Activated CD4-positive, alpha-beta memory T cell treated with anti-CD3 and anti-CD28 coated beads, Interleukin-2, amount 10 ng/mL, durations not matched to agents 7 days and 5 days (primary cell): ENCODE data around the gene MOAP1. TPM values are rescaled to one million over a fixed set of nuclear protein-coding genes. Genes with fewer than 3 reads are reported as not detected.
"Not testable (repeated sequence)": the region's sequence is repeated elsewhere in the genome, so short reads cannot be mapped to it uniquely, and the experiment has no call there.

Experiments
- CTCF ChIA-PET: fragments of 350-600 bp; sonication (Branson Sonifier 250); formaldehyde crosslinking; loops from one replicate; lab custom pipeline; 2021; ENCODE audit warnings: antibody characterized with exemption, inconsistent platforms; lab: Charles Lee
- POLR2A ChIA-PET: fragments of 350-600 bp; sonication (Branson Sonifier 250); formaldehyde crosslinking; loops from one replicate; lab custom pipeline; 2021; ENCODE audit warnings: antibody characterized with exemption; lab: Charles Lee
- DNase-seq: peaks from one replicate; pipeline ENCODE4 v3.0.0-alpha.2; 2020
- H3K27ac Mint-ChIP-seq: one replicate; pipeline ENCODE4 v1.8.0; 2021; ENCODE audit warnings: mild to moderate bottlenecking, mixed read lengths
- H3K27me3 Mint-ChIP-seq: one replicate; pipeline ENCODE4 v1.8.0; 2021; ENCODE audit warnings: mixed read lengths
- H3K36me3 Mint-ChIP-seq: one replicate; pipeline ENCODE4 v1.8.0; 2021; ENCODE audit warnings: low read depth, mixed read lengths
- H3K4me1 Mint-ChIP-seq: one replicate; pipeline ENCODE4 v1.8.0; 2021; ENCODE audit warnings: mixed read lengths
- H3K4me3 Mint-ChIP-seq: one replicate; pipeline ENCODE4 v1.8.0; 2021; ENCODE audit warnings: mild to moderate bottlenecking, mixed read lengths
- H3K9me3 Mint-ChIP-seq: one replicate; pipeline ENCODE4 v1.8.0; 2021; ENCODE audit warnings: mixed read lengths
- total RNA-seq, 2 experiments: library from RNA; stranded (reverse); gene quantifications; one replicate each; pipeline ENCODE4 v1.2.3, GENCODE V29; 2021

MOAP1 gene
- 10 to 100 TPM; 23.1 to 24.6 TPM for total RNA-seq

DNA sequence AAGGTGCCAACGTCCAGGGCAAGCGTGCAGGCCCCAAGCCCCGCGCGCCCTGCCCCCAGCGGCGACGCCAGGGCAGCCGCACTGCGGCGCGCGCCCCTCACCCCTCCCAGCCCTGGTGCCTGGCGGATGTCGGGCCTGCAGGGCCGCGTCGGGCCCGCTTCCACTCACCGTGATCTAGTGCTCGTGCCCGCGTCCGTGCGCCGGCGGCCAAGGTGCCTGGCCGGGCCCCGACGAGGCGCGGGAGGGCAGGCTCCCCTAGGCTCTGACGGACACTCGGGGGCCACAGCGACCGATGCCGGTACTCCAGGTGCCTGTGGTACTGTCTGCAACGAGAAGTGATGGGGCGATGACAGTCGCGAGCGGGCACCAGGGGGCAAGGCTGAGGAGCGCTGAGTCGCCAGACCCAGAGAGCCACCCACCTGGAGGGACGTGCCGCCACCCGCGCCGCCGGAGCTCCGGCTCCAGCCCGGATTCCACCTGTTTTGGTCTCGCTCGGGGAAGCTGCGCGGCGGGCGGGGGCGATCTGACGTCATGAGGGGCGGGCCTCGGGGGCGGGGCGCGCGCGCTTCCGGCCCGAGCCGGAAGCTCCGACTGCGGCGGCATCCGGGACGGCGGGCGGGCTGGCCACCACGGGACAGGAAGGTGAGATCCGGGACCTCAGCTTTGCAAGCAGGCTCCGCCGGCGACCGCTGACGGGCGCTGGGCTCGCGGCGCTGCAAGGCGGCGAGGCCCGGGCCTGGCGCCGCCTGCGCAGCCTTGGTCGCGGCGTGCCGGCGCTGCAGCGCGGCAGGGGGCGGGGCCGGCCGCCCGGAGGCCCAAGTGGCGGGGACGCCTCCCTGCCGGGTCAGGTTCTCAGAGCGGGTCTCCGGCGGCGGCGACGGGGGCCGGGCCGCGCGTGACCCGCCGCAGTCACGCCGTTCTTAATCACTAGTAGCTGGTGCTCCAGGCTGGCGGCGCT is at the start of gene MOAP1, which contains the start of gene LYSET:
MOAP1 (minus strand) TSS at position 507 of the 958 bp plus-strand sequence. CDS start 655 bp downstream, outside the sequence.
LYSET (plus strand) TSS at position 927 of the 958 bp plus-strand sequence. CDS start 89 bp downstream, outside the sequence.
- peak within 1 kb of the TSS; percentile 80 for H3K27ac Mint-ChIP-seq
- CTCF ChIA-PET = interaction anchor here (0.5 to 4.1 kb wide), 13 partner anchors 9 to 429 kb away, joined by 3 to 47 read pairs (median 4); partner anchors contain the start of genes GON7, ITPK1 and UBR7
- peaks cover 25% of the 10 kb centered on the region for H3K36me3 Mint-ChIP-seq
- H3K27me3 Mint-ChIP-seq = no peaks in the 10 kb centered on the region
- peak within 1 kb of the TSS; percentile 94 for H3K4me3 Mint-ChIP-seq
- H3K9me3 Mint-ChIP-seq = no peaks in the 10 kb centered on the region
- peak; percentile 94 for DNase-seq
- peaks cover 36% of the 10 kb centered on the region for H3K4me1 Mint-ChIP-seq
- POLR2A ChIA-PET = interaction anchor here (0.7 to 8.4 kb wide), 18 partner anchors 8 to 896 kb away, joined by 3 to 136 read pairs (median 4); partner anchors contain the start of genes DDX24, GOLGA5, GON7 and IFI27L1

DNA sequence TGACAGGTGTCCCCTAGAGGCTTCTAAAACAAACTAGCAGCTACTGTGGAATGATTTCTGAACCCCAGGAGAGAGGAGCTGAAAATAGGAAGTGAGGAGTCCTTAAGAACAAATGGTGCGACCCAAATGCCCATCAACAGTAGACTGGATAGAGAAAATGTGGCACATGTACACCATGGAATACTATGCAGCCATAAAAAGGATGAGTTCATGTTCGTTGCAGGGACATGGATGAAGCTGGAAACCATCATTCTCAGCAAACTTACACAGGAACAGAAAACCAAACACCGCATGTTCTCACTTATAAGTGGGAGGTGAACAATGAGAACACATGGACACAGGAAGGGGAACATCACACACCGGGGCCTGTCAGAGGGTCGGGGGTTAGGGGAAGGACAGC is 48.4 kb upstream of the MOAP1 start:
- H3K27me3 Mint-ChIP-seq = peaks cover 26% of the 10 kb centered on the region
- H3K27ac Mint-ChIP-seq, DNase-seq, H3K4me3 Mint-ChIP-seq, H3K9me3 Mint-ChIP-seq, H3K36me3 Mint-ChIP-seq: not testable (repeated sequence)
- POLR2A ChIA-PET = interaction anchor here (1.4 kb wide), 1 partner anchor 48 kb away, joined by 3 read pairs; the partner anchor contains the start of genes LYSET and MOAP1
- H3K4me1 Mint-ChIP-seq = peaks cover 11% of the 10 kb centered on the region
- CTCF ChIA-PET = interaction anchor here (0.6 kb wide), 1 partner anchor 8 kb away, joined by 3 read pairs; no protein-coding TSS in a partner anchor

GRCh38 chr14:93232159-93232558 is 47.5 kb upstream of the MOAP1 start:
- CTCF ChIA-PET = no interaction called here
- peaks cover 26% of the 10 kb centered on the region for H3K27me3 Mint-ChIP-seq
- H3K4me1 Mint-ChIP-seq = peaks cover 11% of the 10 kb centered on the region
- POLR2A ChIA-PET = interaction anchor here (0.6 to 0.7 kb wide), 2 partner anchors 17 to 438 kb away, joined by 3 read pairs; partner anchors contain the start of gene GOLGA5
- H3K36me3 Mint-ChIP-seq = peaks cover 14% of the 10 kb centered on the region
- no peak for DNase-seq
- H3K9me3 Mint-ChIP-seq = no peaks in the 10 kb centered on the region
- no peak overlapping the region for H3K27ac Mint-ChIP-seq
- H3K4me3 Mint-ChIP-seq = no peak overlapping the region

DNA sequence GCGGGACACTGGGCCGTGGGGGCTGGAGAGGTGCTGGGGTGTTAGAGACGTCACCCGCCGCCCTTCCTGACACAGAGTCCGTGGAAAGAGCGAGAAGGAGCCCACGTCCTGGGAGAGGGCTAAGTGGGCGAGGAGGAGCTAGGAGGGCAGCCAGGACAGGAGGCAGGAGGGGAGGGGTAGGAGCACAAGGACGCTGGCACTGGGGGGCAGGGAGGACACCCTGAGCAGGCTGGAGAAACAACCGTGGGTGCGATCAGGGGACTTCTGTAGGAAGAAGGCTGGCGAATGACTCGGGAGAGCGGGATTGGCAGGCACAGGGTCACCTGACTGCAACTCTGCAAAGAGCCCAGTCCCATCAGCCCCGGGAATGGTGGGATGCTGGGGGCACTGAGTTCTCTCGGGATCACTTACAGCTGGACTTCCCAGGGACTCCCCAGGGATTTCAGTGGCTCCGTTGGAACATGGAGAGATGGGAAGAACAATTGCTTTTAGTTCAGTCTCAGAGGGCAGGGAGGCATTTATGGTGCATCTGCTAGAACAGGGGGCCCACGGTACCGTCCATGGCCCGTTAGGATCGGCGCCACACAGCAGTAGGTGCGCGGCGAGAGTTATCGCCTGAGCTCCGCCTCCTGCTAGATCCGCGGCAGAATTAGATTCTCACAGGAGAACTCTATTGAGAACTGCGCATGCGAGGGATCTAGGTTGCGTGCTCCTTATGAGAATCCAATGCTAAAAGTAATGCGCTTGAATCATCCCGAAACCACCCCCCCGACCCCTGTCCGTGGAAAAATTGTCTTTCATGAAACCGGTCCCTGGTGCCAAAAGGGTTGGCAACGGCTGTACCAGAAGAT is 46.7 kb upstream of the MOAP1 start:
- DNase-seq = no peak
- CTCF ChIA-PET = no interaction called here
- peak overlapping the region; percentile 33 for H3K4me3 Mint-ChIP-seq

GRCh38 chr14:93230539-93230938 is 45.8 kb upstream of the MOAP1 start:
- Mint-ChIP-seq H3K27me3 (peaks cover 26% of the 10 kb centered on the region), H3K4me3 (peak overlapping the region; percentile 25)
- CTCF ChIA-PET = no interaction called here

More for the DNA sequence above, 46.7 kb upstream of the MOAP1 start:
- peaks cover 26% of the 10 kb centered on the region for H3K27me3 Mint-ChIP-seq
- H3K9me3 Mint-ChIP-seq = no peaks in the 10 kb centered on the region
- no peak overlapping the region for H3K27ac Mint-ChIP-seq
- POLR2A ChIA-PET = no interaction called here
- peaks cover 19% of the 10 kb centered on the region for H3K36me3 Mint-ChIP-seq
- H3K4me1 Mint-ChIP-seq = peaks cover 11% of the 10 kb centered on the region

GRCh38 chr14:93228550-93228949 is 43.9 kb upstream of the MOAP1 start:
- Mint-ChIP-seq H3K9me3 (no peaks in the 10 kb centered on the region), H3K4me3 (no peak overlapping the region), H3K36me3 (peaks cover 36% of the 10 kb centered on the region), H3K27me3 (peaks cover 17% of the 10 kb centered on the region), H3K27ac (no peak overlapping the region), H3K4me1 (peaks cover 11% of the 10 kb centered on the region)
- CTCF ChIA-PET = no interaction called here
- no peak for DNase-seq
- POLR2A ChIA-PET = no interaction called here

More at GRCh38 chr14:93230539-93230938, 45.8 kb upstream of the MOAP1 start:
- Mint-ChIP-seq H3K36me3 (peaks cover 27% of the 10 kb centered on the region), H3K9me3 (no peaks in the 10 kb centered on the region), H3K27ac (no peak overlapping the region), H3K4me1 (peaks cover 11% of the 10 kb centered on the region)
- POLR2A ChIA-PET = interaction anchor here (1.1 kb wide), 1 partner anchor 24 kb away, joined by 4 read pairs; the partner anchor contains the start of genes GON7 and UBR7
- no peak for DNase-seq

GRCh38 chr14:93223565-93223964 is 38.9 kb upstream of the MOAP1 start:
- ChIA-PET CTCF (no interaction called here), POLR2A (no interaction called here)
- no peaks in the 10 kb centered on the region for H3K9me3 Mint-ChIP-seq
- H3K4me3 Mint-ChIP-seq = no peak overlapping the region
- DNase-seq = no peak
- H3K27me3 Mint-ChIP-seq = no peaks in the 10 kb centered on the region
- no peaks in the 10 kb centered on the region for H3K4me1 Mint-ChIP-seq
- peaks cover 59% of the 10 kb centered on the region for H3K36me3 Mint-ChIP-seq
- H3K27ac Mint-ChIP-seq = no peak overlapping the region

GRCh38 chr14:93220509-93220908 is 35.8 kb upstream of the MOAP1 start:
- H3K36me3 Mint-ChIP-seq = peaks cover 55% of the 10 kb centered on the region
- H3K4me1 Mint-ChIP-seq = no peaks in the 10 kb centered on the region
- ChIA-PET POLR2A (interaction anchor here (0.7 kb wide), 1 partner anchor 15 kb away, joined by 4 read pairs; no protein-coding TSS in a partner anchor), CTCF (no interaction called here)
- H3K27me3 Mint-ChIP-seq = no peaks in the 10 kb centered on the region
- H3K9me3 Mint-ChIP-seq = no peaks in the 10 kb centered on the region
- no peak overlapping the region for H3K27ac Mint-ChIP-seq
- DNase-seq = no peak
- no peak overlapping the region for H3K4me3 Mint-ChIP-seq

DNA sequence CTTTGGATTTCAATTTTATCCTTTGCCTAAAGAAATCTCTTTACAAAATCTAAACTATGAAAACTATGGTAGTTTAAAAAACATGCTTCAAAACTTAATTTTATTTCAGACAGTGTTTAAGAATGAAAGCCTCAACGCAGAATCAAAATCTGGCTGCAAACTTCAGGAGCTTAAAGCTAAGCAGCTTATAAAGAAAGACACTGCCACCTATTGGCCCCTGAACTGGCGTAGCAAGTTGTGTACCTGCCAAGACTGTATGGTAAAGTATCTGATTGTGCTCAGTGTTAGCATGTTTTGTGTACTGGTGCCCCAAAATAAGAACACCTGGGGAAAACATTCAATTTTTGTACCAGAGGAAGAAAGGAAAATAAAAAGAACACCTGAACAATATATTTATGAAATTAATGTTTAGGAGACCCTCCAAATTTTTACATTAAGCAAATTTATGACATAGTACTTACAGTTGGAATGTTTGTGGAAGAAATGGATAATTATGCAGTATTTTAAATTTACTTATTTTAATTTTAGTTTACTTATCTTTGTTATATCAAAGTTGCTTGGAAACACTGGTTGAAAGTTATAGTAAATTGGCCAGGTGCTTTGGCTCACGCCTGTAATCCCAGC is 34.5 kb upstream of the MOAP1 start:
- CTCF ChIA-PET = interaction anchor here (1.0 to 1.6 kb wide), 7 partner anchors 12 to 106 kb away, joined by 3 to 17 read pairs (median 4); partner anchors contain the start of genes GON7, LYSET, MOAP1 and UBR7
- H3K27me3 Mint-ChIP-seq = no peaks in the 10 kb centered on the region
- DNase-seq = peak; percentile 52
- no peak overlapping the region for H3K4me3 Mint-ChIP-seq
- no peak overlapping the region for H3K27ac Mint-ChIP-seq
- H3K9me3 Mint-ChIP-seq = no peaks in the 10 kb centered on the region
- H3K4me1 Mint-ChIP-seq = no peaks in the 10 kb centered on the region
- POLR2A ChIA-PET = interaction anchor here (1.0 kb wide), 1 partner anchor 34 kb away, joined by 3 read pairs; the partner anchor contains the start of genes LYSET and MOAP1
- H3K36me3 Mint-ChIP-seq = peaks cover 52% of the 10 kb centered on the region

DNA sequence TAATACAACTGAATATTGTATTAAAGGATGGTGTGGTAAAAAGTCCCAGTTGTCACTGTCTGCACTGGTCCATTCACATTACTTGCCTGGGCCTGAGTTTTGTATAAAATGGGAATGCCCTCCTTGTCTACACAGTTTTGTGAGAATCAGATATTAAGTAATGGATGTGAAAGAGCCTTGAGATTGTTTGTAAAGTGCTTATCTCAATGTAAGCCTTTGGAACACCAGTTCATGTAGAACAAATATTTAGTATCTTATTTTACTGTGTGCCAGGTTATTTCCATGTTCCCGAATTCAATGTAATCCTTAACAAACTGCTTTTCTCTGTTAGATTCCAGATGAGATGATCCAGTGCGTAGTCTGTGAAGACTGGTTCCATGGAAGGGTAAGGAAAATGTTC is 29.9 kb upstream of the MOAP1 start:
- peaks cover 46% of the 10 kb centered on the region for H3K36me3 Mint-ChIP-seq
- peaks cover 8% of the 10 kb centered on the region for H3K4me1 Mint-ChIP-seq
- no peak overlapping the region for H3K4me3 Mint-ChIP-seq
- no peaks in the 10 kb centered on the region for H3K27me3 Mint-ChIP-seq
- no peak overlapping the region for H3K27ac Mint-ChIP-seq
- POLR2A ChIA-PET = no interaction called here
- no peaks in the 10 kb centered on the region for H3K9me3 Mint-ChIP-seq
- CTCF ChIA-PET = no interaction called here
- DNase-seq = no peak

DNA sequence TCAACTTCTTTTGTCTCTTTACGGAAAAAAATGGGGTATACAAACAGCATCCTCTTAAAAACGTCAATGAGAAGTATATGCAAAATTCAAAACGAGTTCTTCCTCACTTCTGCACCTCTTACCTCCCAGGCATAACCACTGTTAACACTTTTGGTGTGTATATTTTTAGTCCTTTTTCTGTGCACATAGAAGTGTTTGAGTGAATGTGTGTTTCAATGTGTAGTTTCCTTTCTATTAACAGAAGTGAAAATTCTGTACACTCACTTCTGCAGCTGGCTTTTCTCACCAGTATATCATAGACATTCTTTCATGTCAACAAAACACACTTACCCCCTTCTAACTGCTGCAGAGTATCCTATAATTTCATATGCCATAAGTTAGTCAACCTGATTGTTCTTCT is 27.7 kb upstream of the MOAP1 start:
- peaks cover 25% of the 10 kb centered on the region for H3K4me1 Mint-ChIP-seq
- no peak overlapping the region for H3K4me3 Mint-ChIP-seq
- no peak overlapping the region for H3K27ac Mint-ChIP-seq
- no peaks in the 10 kb centered on the region for H3K9me3 Mint-ChIP-seq
- H3K36me3 Mint-ChIP-seq = peaks cover 40% of the 10 kb centered on the region
- H3K27me3 Mint-ChIP-seq = no peaks in the 10 kb centered on the region
- ChIA-PET CTCF (no interaction called here), POLR2A (no interaction called here)
- DNase-seq = no peak
